Rectal smooth muscle tissue (tissue), 1 donor: ENCODE data around the gene GTPBP6.

ENCODE experiments used
- H3K27ac ChIP-seq: one replicate; pipeline ENCODE4 v1.7.0; 2013; ENCODE audit warnings: low read depth, low read length, inconsistent platforms
- H3K27me3 ChIP-seq: one replicate; pipeline ENCODE4 v1.7.0; 2013; ENCODE audit warnings: low read length; ENCODE audit not compliant: control insufficient read depth, insufficient read depth
- H3K36me3 ChIP-seq: one replicate; pipeline ENCODE4 v1.7.0; 2013; ENCODE audit warnings: low read length; ENCODE audit not compliant: control insufficient read depth, insufficient read depth
- H3K4me1 ChIP-seq: one replicate; pipeline ENCODE4 v1.7.0; 2013; ENCODE audit warnings: low read length; ENCODE audit not compliant: control insufficient read depth, insufficient read depth
- H3K4me3 ChIP-seq: one replicate; pipeline ENCODE4 v1.7.0; 2013; ENCODE audit warnings: low read length
- H3K9ac ChIP-seq: one replicate; pipeline ENCODE4 v1.7.0; 2013; ENCODE audit warnings: low read length

The GTPBP6 gene

GRCh38 chrX:255923-256331 lies 62.7 kb downstream of the GTPBP6 start:
- no peaks in the 10 kb centered on the region for H3K36me3 ChIP-seq
- no peaks in the 10 kb centered on the region for H3K27me3 ChIP-seq
- no peaks in the 10 kb centered on the region for H3K4me1 ChIP-seq
- no peak overlapping the region for H3K27ac ChIP-seq
- H3K4me3 ChIP-seq, result no peak overlapping the region
- H3K9ac ChIP-seq, result no peak overlapping the region
